GM12891 (cell line): ENCODE measurements around the gene FIBP.
"Not testable (repeated sequence)": the region's sequence is repeated elsewhere in the genome, so short reads cannot be mapped to it uniquely, and the experiment has no call there.

ENCODE experiments used
- DNase-seq: peaks from one replicate; pipeline ENCODE4 v3.0.0; 2011; ENCODE audit warnings: low spot score; ENCODE audit not compliant: insufficient read length
- FAIRE-seq: peaks from 2 replicates; lab custom pipeline; 2011; peaks lifted over from hg19 to GRCh38; lab: Jason Lieb, UNC
- PAX5 ChIP-seq: IDR thresholded peaks from 2 replicates; pipeline ENCODE4 v1.6.1; 2011; ENCODE audit warnings: low read length, moderate library complexity, mild to moderate bottlenecking; ENCODE audit not compliant: insufficient read depth, severe bottlenecking
- POLR2A ChIP-seq: IDR thresholded peaks from 2 replicates; pipeline ENCODE4 v1.6.1; 2011; ENCODE audit warnings: low read depth, low read length, control low read depth
- POLR2AphosphoS5 ChIP-seq: IDR thresholded peaks from 2 replicates; pipeline ENCODE4 v1.6.1; 2011; ENCODE audit warnings: low read depth, low read length, control low read depth
- POU2F2 ChIP-seq: IDR thresholded peaks from 2 replicates; pipeline ENCODE4 v1.6.1; 2011; ENCODE audit warnings: low read depth, mild to moderate bottlenecking, control low read depth, low read length, moderate library complexity
- SPI1 ChIP-seq: IDR thresholded peaks from 2 replicates; pipeline ENCODE4 v1.6.1; 2011; ENCODE audit warnings: low read depth, low read length, control low read depth
- TAF1 ChIP-seq: IDR thresholded peaks from 2 replicates; pipeline ENCODE4 v1.6.1; 2011; ENCODE audit warnings: low read depth, low read length, control low read depth

FIBP gene

DNA sequence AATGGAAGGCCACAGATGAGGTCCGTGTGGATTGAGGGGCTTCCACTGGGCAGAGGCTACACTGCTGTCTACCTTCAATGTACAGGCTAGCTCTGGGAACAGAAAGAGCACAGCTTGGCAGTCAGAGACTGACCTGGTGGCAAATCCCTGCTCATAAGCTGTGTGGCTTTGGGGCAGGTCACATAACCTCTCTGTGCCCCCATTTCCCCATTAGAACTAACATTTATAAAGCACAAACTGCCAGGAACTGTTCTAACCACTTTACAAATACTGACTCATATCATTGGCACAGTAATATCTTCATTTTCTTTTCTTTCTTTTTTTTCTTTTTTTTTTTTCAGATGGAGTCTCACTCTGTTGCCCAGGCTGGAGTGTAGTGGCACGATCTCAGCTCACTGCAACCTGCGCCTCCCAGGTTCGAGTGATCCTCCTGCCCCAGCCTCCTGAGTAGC lies 8.8 kb upstream of the FIBP start:
- no peak for DNase-seq
- TF ChIP-seq PAX5 (no peak), TAF1 (no peak), SPI1 (no peak), POU2F2 (no peak), POLR2A (no peak), POLR2AphosphoS5 (no peak)
- no peak for FAIRE-seq

DNA sequence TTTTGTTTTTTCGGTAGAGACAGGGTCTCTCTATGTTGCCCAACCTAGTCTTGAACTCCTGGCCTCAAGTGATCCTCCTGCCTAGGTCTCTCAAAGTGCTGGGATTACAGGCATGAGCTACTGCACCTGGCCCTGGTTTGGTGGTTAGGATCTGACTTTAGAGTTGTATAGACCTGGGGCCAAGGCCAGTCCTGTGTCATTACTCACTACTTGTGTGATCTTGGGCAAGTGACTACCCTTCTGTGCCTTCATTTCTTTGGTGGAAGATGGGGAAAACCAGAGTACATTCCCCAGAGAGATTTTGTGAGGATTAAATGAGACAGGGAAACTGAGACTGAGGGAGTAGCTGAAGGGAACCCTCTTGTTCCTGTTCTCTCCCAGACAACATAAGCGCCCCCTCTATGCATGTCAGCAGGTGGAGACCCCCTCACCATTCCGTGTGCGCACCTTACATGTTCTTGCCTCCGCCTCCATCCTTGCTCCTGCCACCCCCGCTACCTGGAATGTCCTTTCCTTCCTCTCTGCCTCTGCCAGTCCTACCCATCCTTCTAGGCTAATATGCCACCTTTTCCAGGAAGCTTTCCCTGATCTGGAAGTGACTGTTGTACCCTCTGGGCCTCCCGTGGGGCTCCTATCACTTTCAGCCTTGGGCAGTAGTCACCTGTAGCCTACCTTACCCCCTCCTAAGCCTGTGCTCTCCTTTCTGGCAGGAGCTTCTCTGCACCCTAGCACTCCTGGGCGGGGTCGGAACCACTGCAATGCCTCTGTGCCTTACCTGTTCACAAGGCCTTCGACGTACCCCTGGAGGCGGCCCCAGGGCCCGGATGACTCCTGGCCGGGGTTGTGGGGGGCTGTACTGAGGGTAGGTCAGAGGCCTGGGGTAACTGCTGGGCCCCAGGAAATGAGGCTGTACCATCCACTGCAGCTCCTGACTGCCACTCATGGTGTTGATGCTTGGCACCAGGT lies 8.0 kb upstream of the FIBP start:
- FAIRE-seq (no peak), DNase-seq (no peak)
- no peak for TF ChIP-seq POLR2A
- TF ChIP-seq SPI1, result no peak
- TF ChIP-seq TAF1, result no peak
- TF ChIP-seq POU2F2, result no peak
- TF ChIP-seq POLR2AphosphoS5, result no peak
- TF ChIP-seq PAX5, result no peak

DNA sequence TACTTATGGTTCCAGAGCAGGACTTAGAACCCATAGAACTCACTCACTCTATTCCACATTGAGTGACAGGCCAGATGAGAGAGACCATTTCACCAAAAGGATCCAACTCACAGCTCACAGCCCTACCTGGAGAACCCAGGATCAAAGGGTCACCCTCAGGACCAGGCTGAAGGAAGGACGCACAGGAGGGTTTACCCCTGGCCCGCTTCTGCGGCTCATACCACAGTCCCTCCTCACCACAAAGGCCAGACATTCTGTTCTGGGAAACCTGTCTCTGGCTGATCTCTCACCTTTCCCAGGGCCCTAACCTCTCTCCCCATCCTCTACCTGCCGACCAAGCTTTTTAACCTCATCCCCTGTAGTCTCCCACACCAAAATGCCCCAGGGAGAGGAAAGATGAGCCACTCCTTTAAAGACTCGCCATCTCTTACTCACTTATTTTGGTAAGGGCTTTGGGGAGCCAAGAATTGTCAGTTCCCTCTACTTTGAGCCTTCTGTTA lies 7.3 kb upstream of the FIBP start:
- FAIRE-seq (no peak), DNase-seq (no peak)
- no peak for TF ChIP-seq SPI1
- TF ChIP-seq POU2F2, result no peak
- no peak for TF ChIP-seq PAX5
- TF ChIP-seq POLR2AphosphoS5, result no peak
- no peak for TF ChIP-seq TAF1
- TF ChIP-seq POLR2A, result no peak

DNA sequence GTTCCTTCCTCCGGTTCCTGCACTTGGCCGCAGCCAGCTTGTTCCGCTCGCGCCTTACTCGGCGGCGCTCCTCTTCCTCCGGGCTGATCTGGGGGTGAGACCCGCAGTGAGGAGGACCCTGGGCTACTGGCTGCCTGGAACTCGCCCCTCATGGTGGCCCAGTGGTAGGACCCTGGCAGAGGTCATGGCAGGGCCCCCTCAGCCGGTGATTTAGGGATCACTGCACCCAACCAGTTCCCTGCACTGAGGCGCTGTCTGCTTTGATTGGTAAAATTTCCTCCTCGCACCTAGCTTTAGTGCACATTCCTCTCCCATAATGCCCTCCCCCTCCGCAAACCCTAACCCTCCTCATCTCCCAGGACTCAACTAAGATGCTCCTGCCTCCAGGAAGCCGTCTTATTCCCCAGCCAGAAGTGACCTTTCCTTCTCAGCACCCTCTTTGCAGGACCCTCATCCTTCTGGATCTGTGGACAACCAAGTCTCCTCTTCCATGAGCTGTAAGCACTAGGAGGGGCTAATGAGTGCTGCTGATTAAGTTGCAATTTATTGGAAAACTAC lies 5.8 kb upstream of the FIBP start:
- peak; percentile 41 for FAIRE-seq
- TF ChIP-seq POLR2AphosphoS5, result no peak
- TF ChIP-seq SPI1, result peak; percentile 63
- TF ChIP-seq PAX5, result no peak
- DNase-seq, result no peak

DNA sequence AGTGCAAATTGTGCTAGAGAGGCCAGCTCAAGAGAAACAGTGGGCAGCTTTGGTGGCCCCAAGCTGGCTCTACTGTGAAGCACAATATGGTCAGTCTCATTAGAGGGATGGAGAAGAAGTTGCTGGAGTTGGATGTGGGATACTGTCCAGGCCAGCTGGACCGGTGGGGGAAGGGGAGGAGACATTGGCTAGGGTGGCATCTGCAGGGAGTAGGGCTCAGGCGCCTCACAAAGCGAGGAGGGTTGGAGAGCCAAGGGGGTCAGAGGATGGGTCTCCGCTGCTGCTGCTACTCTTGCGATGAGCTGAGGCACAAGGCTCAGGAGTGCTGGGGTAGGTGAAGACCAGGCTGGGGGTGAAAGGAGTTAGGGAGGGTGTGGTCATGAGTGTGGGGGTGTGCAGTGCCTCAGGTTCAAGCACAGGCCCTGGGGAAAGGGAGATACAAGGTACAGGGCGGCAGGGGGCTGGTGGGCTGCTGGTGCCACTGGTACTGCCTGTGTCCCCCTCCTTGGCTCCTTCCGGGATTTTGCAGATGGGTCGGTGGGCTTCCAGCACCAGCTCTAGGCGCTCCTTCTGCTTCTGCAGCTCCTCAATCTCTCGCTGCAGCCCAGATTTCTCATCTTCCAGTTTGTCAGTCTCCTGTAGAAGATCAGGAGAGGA lies 4.5 kb upstream of the FIBP start:
- TF ChIP-seq TAF1, result no peak
- TF ChIP-seq POLR2A, result peak; percentile 19; the same call in 1 of the 2 replicates
- DNase-seq (no peak), FAIRE-seq (no peak)

DNA sequence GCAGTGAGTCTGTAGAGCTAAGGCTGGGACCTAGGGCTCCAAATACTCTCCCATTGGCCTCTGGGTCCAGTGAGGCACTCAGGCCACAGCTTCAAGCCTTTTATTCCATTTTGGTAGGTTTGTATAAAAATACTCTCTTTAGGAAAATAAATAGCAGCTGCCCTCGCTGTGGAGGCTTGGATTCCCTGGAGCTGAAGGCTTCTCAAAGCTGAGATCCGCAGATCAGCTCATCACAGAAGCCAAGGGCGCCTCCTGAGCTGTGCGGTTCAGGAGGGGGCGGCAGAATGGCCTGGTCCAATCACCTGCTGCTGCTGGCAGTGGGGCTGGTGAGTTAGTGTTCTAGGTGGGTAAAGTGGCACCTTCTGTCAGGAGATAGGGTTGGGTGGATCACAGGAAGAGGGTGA lies 3.9 kb upstream of the FIBP start:
- peak; percentile 48 for FAIRE-seq
- not testable (repeated sequence) for DNase-seq

DNA sequence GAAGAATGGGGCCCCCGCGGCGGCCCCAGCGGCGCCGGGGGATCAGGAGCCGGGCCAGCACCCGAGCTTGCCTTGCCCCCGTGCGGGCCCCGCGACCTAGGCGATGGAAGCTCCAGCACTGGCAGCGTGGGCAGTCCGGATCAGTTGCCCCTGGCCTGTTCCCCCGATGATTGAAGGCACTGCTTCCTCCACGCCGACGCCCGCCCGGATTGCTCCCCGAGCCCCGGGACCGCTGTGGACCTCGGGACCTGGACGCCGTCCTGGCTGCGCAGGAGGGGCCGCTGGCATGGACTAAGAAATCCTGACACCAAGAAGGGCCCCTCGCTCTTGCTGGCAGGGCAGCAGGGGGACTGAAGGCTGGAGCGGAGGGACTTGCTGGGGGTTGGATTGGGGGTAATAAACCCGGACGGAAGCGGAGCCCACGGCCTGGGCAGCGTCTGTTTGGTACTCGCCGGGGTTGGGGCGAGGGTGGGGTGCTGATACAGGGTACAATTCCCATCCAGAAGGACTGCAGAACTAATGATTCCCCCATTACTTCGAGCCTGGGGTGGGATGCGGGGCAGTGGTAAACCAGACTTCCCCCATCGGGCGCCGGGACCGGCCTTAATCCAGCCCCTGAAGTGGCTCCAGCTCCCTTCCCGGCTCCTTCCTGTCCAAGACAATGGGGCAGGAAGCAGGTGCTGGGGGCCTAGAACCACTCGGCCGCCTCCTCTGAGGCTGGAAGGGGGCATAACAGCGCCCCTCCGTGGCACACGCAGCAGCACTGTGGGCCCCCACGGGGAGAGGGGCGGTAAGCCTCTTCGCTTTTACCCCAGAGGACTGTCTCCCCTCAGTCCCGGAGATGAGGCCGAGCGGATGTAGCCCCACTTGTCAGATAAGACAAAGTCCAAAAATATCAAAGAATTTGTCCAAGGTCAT lies 3.2 kb upstream of the FIBP start:
- no peak for FAIRE-seq
- no peak for TF ChIP-seq SPI1
- TF ChIP-seq TAF1, result 0 out of 2 replicates have a peak, but pooled peaks have one; percentile 10
- no peak for TF ChIP-seq POLR2A
- DNase-seq, result no peak

DNA sequence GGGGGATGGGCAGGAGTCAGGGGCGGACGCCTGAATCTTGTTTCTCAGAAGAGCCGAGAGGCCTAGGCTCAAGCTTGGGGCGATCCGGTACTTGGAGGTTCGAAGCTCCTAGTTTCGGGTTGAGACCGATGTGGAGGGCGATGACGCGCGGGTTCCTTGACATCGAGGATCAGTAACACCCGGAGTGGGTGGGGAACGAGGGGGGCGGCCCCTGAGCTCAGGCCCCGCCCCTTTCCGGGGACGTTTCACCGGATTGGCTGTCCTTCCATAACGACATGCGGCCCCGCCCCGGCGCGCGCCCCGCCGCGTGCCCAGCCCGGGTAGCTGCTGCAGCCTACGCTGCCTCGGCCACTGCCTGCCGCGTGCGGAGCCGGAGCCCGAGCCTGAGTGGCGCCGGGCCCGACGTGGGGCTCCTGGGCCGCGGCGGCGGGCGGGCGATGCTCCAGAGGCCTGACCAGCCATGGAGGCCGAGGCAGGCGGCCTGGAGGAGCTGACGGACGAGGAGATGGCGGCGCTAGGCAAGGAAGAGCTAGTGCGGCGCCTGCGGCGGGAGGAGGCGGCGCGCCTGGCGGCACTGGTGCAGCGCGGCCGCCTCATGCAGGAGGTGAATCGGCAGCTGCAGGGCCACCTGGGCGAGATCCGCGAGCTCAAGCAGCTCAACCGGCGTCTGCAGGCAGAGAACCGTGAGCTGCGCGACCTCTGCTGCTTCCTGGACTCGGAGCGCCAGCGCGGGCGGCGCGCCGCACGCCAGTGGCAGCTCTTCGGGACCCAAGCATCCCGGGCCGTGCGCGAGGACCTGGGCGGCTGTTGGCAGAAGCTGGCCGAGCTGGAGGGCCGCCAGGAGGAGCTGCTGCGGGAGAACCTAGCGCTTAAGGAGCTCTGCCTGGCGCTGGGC lies 2.3 kb upstream of the FIBP start, which contains the start of gene CCDC85B:
CCDC85B (plus strand) TSS at position 350 of the 895 bp plus-strand sequence; CDS start at position 461, 111 bp downstream.
- DNase-seq, result peak; percentile 86
- FAIRE-seq, result peak; percentile 91
- TF ChIP-seq TAF1, result peak; percentile 55; the same call in 1 of the 2 replicates
- no peak for TF ChIP-seq SPI1
- peak; percentile 77 for TF ChIP-seq POLR2AphosphoS5
- no peak for TF ChIP-seq PAX5
- TF ChIP-seq POLR2A, result peak; percentile 80
- TF ChIP-seq POU2F2, result no peak; the same call in 1 of the 2 replicates
